ENCODE data around the gene SPATA7.

DNA sequence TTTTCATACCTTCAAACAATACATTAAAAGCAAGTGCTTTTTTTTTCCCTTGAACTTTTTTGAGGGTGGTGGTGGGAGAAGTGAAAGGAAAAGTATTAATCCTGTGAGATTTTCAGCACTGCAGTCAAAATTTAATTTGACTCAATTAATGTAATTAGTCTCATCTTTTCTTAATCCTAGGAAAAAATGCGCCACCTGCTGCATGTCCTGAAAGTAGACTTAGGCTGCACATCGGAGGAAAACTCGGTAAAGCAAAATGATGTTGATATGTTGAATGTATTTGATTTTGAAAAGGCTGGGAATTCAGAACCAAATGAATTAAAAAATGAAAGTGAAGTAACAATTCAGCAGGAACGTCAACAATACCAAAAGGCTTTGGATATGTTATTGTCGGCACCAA, 52.2 kb downstream of the SPATA7 start:
- TF ChIP-seq POLR2A (IDR thresholded peaks at IDR 0.05; ENCODE audit: low read length): no peak
- no peak for TF ChIP-seq GATA1 (IDR thresholded peaks at IDR 0.05; ENCODE audit: low read depth, low read length)

Measured in erythroblast (primary cell).